ENCODE measurements around the gene SPIN4.
"Not testable (repeated sequence)": the region's sequence is repeated elsewhere in the genome, so short reads cannot be mapped to it uniquely, and the experiment has no call there.

The SPIN4 gene

GRCh38 chrX:63350941-63351616, at the start of gene SPIN4:
Gene SPIN4 (minus strand): TSS chrX:63351332. CDS start chrX:63350819, 513 bp downstream.
- FAIRE-seq (no peak), DNase-seq (ENCODE audit: insufficient read length, low spot score) (peak; percentile 56)

GRCh38 chrX:63400340-63400739, 49.2 kb upstream of the SPIN4 start:
- FAIRE-seq (no peak), DNase-seq (ENCODE audit: insufficient read length, low spot score) (no peak)

GRCh38 chrX:63394872-63395271, 43.7 kb upstream of the SPIN4 start:
- DNase-seq (ENCODE audit: insufficient read length, low spot score) (no peak), FAIRE-seq (no peak)

- DNase-seq (ENCODE audit: insufficient read length, low spot score); FAIRE-seq: not testable (repeated sequence)
These were observed 42.0 kb upstream of the SPIN4 start for GRCh38 chrX:63393094-63393493.

- FAIRE-seq (no peak), DNase-seq (ENCODE audit: insufficient read length, low spot score) (no peak)
These were observed 36.3 kb upstream of the SPIN4 start for GRCh38 chrX:63387411-63387810.

- DNase-seq (ENCODE audit: insufficient read length, low spot score); FAIRE-seq: not testable (repeated sequence)
These were observed 33.1 kb upstream of the SPIN4 start for GRCh38 chrX:63384263-63384662.

GRCh38 chrX:63373012-63373411, 21.9 kb upstream of the SPIN4 start:
- not testable (repeated sequence) for DNase-seq (ENCODE audit: insufficient read length, low spot score); FAIRE-seq

- not testable (repeated sequence) for FAIRE-seq; DNase-seq (ENCODE audit: insufficient read length, low spot score)
These were observed 16.6 kb upstream of the SPIN4 start for GRCh38 chrX:63367699-63368098.

GRCh38 chrX:63363788-63364187, 12.7 kb upstream of the SPIN4 start:
- FAIRE-seq (no peak), DNase-seq (ENCODE audit: insufficient read length, low spot score) (no peak)

GRCh38 chrX:63361494-63361893, 10.4 kb upstream of the SPIN4 start:
- FAIRE-seq (no peak), DNase-seq (ENCODE audit: insufficient read length, low spot score) (no peak)

GRCh38 chrX:63354484-63354883, 3.4 kb upstream of the SPIN4 start:
- DNase-seq (ENCODE audit: insufficient read length, low spot score) (no peak), FAIRE-seq (no peak)

GRCh38 chrX:63350465-63350877, 661 bp downstream of the SPIN4 start:
- DNase-seq (ENCODE audit: insufficient read length, low spot score) (peak; percentile 1), FAIRE-seq (no peak)

- DNase-seq (ENCODE audit: insufficient read length, low spot score) (no peak), FAIRE-seq (no peak)
These were observed 1.8 kb downstream of the SPIN4 start for GRCh38 chrX:63349307-63349706.

GRCh38 chrX:63330681-63331080, 20.5 kb downstream of the SPIN4 start:
- no peak for FAIRE-seq
- DNase-seq (ENCODE audit: insufficient read length, low spot score), result no peak

- FAIRE-seq, result no peak
- no peak for DNase-seq (ENCODE audit: insufficient read length, low spot score)
These were observed 23.3 kb downstream of the SPIN4 start for GRCh38 chrX:63327788-63328187.

GRCh38 chrX:63299596-63299995, 51.5 kb downstream of the SPIN4 start:
- no peak for FAIRE-seq
- no peak for DNase-seq (ENCODE audit: insufficient read length, low spot score)

Measured in HTR-8/SVneo (cell line).